Transverse colon (tissue), 4 donors: ENCODE data around the gene FAM13C.

Experiments used
- POLR2AphosphoS5 ChIP-seq, 3 donors: sonication (generic); formaldehyde crosslinking; IDR thresholded peaks; one replicate each; pipeline ENCODE4 v1.6.1; 2016; ENCODE audit warnings: antibody characterized with exemption in 3 of 3
- TF ChIP-seq, protein P1 (sequence below), 5 experiments: fragments of 200-600 bp in 3 of 5; fragments of 450-650 bp in 2 of 5; sonication (generic) in 3 of 5; IDR thresholded peaks; 1 replicate in 2 of 5; 2 replicates in 3 of 5; pipeline ENCODE4 v1.5.1; 2016 to 2017; ENCODE audit warnings: antibody characterized with exemption in 5 of 5, inconsistent platforms in 3 of 5, mild to moderate bottlenecking in 2 of 5, moderate library complexity in 1 of 5

DNA sequence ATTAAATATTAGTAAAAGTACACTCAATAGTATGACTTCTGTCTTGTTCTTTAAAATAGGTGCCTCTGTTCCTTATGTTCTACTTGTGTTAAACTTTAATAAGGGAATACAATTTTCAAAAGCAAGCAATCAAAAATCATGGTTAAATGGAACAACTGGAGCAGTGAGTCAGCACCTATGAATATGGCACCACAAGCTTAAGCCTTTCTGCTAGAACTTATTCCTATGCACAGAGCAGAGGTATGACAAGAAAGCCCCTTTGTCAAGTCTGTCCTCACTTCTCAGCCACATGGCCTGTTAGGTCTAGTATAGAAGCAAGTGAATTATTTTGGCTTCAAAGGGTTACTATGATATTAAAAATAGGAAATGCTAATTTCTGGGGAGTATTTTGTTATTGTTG lies 29.8 kb downstream of the FAM13C start:
- TF ChIP-seq, protein P1, sequence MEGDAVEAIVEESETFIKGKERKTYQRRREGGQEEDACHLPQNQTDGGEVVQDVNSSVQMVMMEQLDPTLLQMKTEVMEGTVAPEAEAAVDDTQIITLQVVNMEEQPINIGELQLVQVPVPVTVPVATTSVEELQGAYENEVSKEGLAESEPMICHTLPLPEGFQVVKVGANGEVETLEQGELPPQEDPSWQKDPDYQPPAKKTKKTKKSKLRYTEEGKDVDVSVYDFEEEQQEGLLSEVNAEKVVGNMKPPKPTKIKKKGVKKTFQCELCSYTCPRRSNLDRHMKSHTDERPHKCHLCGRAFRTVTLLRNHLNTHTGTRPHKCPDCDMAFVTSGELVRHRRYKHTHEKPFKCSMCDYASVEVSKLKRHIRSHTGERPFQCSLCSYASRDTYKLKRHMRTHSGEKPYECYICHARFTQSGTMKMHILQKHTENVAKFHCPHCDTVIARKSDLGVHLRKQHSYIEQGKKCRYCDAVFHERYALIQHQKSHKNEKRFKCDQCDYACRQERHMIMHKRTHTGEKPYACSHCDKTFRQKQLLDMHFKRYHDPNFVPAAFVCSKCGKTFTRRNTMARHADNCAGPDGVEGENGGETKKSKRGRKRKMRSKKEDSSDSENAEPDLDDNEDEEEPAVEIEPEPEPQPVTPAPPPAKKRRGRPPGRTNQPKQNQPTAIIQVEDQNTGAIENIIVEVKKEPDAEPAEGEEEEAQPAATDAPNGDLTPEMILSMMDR (IDR thresholded peaks at IDR 0.05): no peak
- no peak for TF ChIP-seq POLR2AphosphoS5 (IDR thresholded peaks at IDR 0.05)
